GM18873 (cell line): ENCODE data around the gene CUL7.
A peak's percentile ranks its signal among the peaks of the same experiment; 100 is the strongest.
"Not testable (repeated sequence)": the region's sequence is repeated elsewhere in the genome, so short reads cannot be mapped to it uniquely, and the experiment has no call there.

Experiments used
- ATAC-seq: cut with Tn5 transposase; IDR thresholded peaks from one replicate; pipeline ENCODE4 v1.9.1; 2021; ENCODE audit warnings: mild to moderate bottlenecking, moderate library complexity, moderate number of reproducible peaks; ENCODE audit not compliant: unreplicated experiment, low FRiP score

Gene CUL7

GRCh38 chr6:43053545-43054205, at the start of gene CUL7:
Gene CUL7, minus strand, starts transcription at chr6:43053851. Its CDS starts 1,063 bp downstream, at chr6:43052788.
- peak; percentile 48 for ATAC-seq

GRCh38 chr6:43101497-43101896, 47.8 kb upstream of the CUL7 start:
- no peak for ATAC-seq

GRCh38 chr6:43097502-43097901, 43.9 kb upstream of the CUL7 start:
- no peak for ATAC-seq

GRCh38 chr6:43097098-43097489, 43.4 kb upstream of the CUL7 start:
- ATAC-seq = no peak

- ATAC-seq = no peak
Observed at GRCh38 chr6:43096451-43097097, 42.9 kb upstream of the CUL7 start.

- ATAC-seq = no peak
Observed at GRCh38 chr6:43095939-43096338, 42.3 kb upstream of the CUL7 start.

GRCh38 chr6:43093436-43094289, 40.0 kb upstream of the CUL7 start:
- no peak for ATAC-seq

GRCh38 chr6:43092635-43093034, 39.0 kb upstream of the CUL7 start:
- ATAC-seq = no peak

GRCh38 chr6:43091436-43091991, 37.9 kb upstream of the CUL7 start:
- ATAC-seq = no peak

- ATAC-seq = no peak
Observed at GRCh38 chr6:43091020-43091419, 37.4 kb upstream of the CUL7 start.

GRCh38 chr6:43090559-43090956, 36.9 kb upstream of the CUL7 start:
- no peak for ATAC-seq

GRCh38 chr6:43089874-43090558, 36.4 kb upstream of the CUL7 start:
- ATAC-seq = no peak

GRCh38 chr6:43089467-43089866, 35.8 kb upstream of the CUL7 start:
- ATAC-seq = no peak

- no peak for ATAC-seq
Observed at GRCh38 chr6:43088654-43089056, 35.0 kb upstream of the CUL7 start.

- ATAC-seq = no peak
Observed at GRCh38 chr6:43086022-43086658, 32.5 kb upstream of the CUL7 start.

GRCh38 chr6:43082806-43083655, 29.4 kb upstream of the CUL7 start:
- no peak for ATAC-seq

- ATAC-seq = not testable (repeated sequence)
Observed at GRCh38 chr6:43081922-43082321, 28.3 kb upstream of the CUL7 start.

GRCh38 chr6:43081043-43081442, 27.4 kb upstream of the CUL7 start:
- ATAC-seq = no peak

GRCh38 chr6:43078691-43079090, 25.0 kb upstream of the CUL7 start:
- ATAC-seq = no peak
